Measurements from ENCODE around the gene YIPF7.

YIPF7 gene

GRCh38 chr4:44651425-44651824 lies at the start of gene YIPF7:
Gene YIPF7, minus strand, starts transcription at chr4:44651625. Its CDS starts 1,525 bp downstream, at chr4:44650100.
- no peaks in the 10 kb centered on the region for H3K36me3 Mint-ChIP-seq (ENCODE audit: low read depth)

DNA sequence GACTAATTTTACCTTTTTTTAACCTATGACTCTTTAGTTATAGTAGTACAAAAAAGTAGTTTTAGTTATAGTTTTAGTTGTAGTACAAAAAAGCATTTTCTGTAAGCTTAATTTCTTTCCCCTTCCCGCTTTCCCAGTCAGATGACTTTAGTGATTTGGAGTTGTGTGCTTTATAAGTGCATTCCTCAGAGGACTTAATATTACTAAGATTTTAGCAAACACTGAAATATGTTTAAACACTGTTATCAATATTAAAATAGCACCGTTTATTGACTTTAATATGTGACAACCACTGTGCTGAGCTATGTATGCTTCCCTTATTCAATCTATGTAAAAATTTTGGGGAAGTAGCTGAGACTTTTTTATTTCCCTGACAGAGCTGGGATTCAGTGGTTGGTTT lies 49.6 kb upstream of the YIPF7 start:
- H3K27ac Mint-ChIP-seq = no peak overlapping the region
- H3K4me3 Mint-ChIP-seq = no peak overlapping the region
- no peaks in the 10 kb centered on the region for H3K9me3 Mint-ChIP-seq
- TF ChIP-seq CTCF (IDR thresholded peaks at IDR 0.05; ENCODE audit: unreplicated experiment in 3 of 3) = no peak
- H3K4me1 Mint-ChIP-seq = no peaks in the 10 kb centered on the region
- no peaks in the 10 kb centered on the region for H3K27me3 Mint-ChIP-seq (ENCODE audit: low read depth)
- peaks cover 50% of the 10 kb centered on the region for H3K36me3 Mint-ChIP-seq (ENCODE audit: low read depth)

More at GRCh38 chr4:44651425-44651824, at the start of gene YIPF7:
- H3K27me3 Mint-ChIP-seq (ENCODE audit: low read depth) = no peaks in the 10 kb centered on the region
- H3K9me3 Mint-ChIP-seq = no peaks in the 10 kb centered on the region
- peak within 1 kb of the TSS in 2 of 3 experiments; percentile 48 to 59 for H3K4me3 Mint-ChIP-seq
- TF ChIP-seq CTCF (IDR thresholded peaks at IDR 0.05; ENCODE audit: unreplicated experiment in 3 of 3) = no peak
- H3K27ac Mint-ChIP-seq = no peak within 1 kb of the TSS
- H3K4me1 Mint-ChIP-seq = no peaks in the 10 kb centered on the region

GRCh38 chr4:44700427-44700826 lies 49.0 kb upstream of the YIPF7 start:
- no peaks in the 10 kb centered on the region for H3K27me3 Mint-ChIP-seq (ENCODE audit: low read depth)
- H3K4me3 Mint-ChIP-seq = no peak overlapping the region
- H3K36me3 Mint-ChIP-seq (ENCODE audit: low read depth) = peaks cover 53% of the 10 kb centered on the region
- no peak for TF ChIP-seq CTCF (IDR thresholded peaks at IDR 0.05; ENCODE audit: unreplicated experiment in 3 of 3)
- H3K9me3 Mint-ChIP-seq = no peaks in the 10 kb centered on the region
- H3K27ac Mint-ChIP-seq = no peak overlapping the region
- no peaks in the 10 kb centered on the region for H3K4me1 Mint-ChIP-seq

GRCh38 chr4:44684648-44685047 lies 33.2 kb upstream of the YIPF7 start:
- TF ChIP-seq CTCF (IDR thresholded peaks at IDR 0.05; ENCODE audit: unreplicated experiment in 3 of 3) = no peak
- peaks cover 47% of the 10 kb centered on the region for H3K36me3 Mint-ChIP-seq (ENCODE audit: low read depth)
- no peak overlapping the region for H3K4me3 Mint-ChIP-seq

GRCh38 chr4:44679060-44679459 lies 27.6 kb upstream of the YIPF7 start:
- H3K36me3 Mint-ChIP-seq (ENCODE audit: low read depth) = peaks cover 2% of the 10 kb centered on the region
- H3K4me3 Mint-ChIP-seq = peak overlapping the region; percentile 95 to 98 (median 97)
- TF ChIP-seq CTCF (IDR thresholded peaks at IDR 0.05; ENCODE audit: unreplicated experiment in 3 of 3) = no peak
- H3K27ac Mint-ChIP-seq = peak overlapping the region; percentile 97 to 99 (median 97)
- no peaks in the 10 kb centered on the region for H3K27me3 Mint-ChIP-seq (ENCODE audit: low read depth)
- H3K4me1 Mint-ChIP-seq = peaks cover 29% of the 10 kb centered on the region
- H3K9me3 Mint-ChIP-seq = no peaks in the 10 kb centered on the region

More at GRCh38 chr4:44684648-44685047, 33.2 kb upstream of the YIPF7 start:
- Mint-ChIP-seq H3K27ac (no peak overlapping the region), H3K27me3 (ENCODE audit: low read depth) (no peaks in the 10 kb centered on the region), H3K9me3 (no peaks in the 10 kb centered on the region), H3K4me1 (peaks cover 14% of the 10 kb centered on the region)

Measured in nephron (organoid).